GM12875 (cell line): ENCODE measurements around the gene IFNA4.

Experiments used
- H3K4me3 ChIP-seq: one replicate; pipeline ENCODE4 v1.5.1; 2011; ENCODE audit warnings: low read depth, low read length, control low read depth
- CTCF ChIP-seq: IDR thresholded peaks from 2 replicates; pipeline ENCODE4 v1.5.1; 2011; ENCODE audit warnings: low read depth, mild to moderate bottlenecking, control low read depth, inconsistent platforms, low read length, moderate library complexity, borderline replicate concordance; ENCODE audit not compliant: insufficient read depth

IFNA4 gene

GRCh38 chr9:21153336-21154017, 33.9 kb downstream of the IFNA4 start:
- no peak for TF ChIP-seq CTCF
- no peak overlapping the region for H3K4me3 ChIP-seq

GRCh38 chr9:21144603-21145002, 42.8 kb downstream of the IFNA4 start:
- no peak overlapping the region for H3K4me3 ChIP-seq
- no peak for TF ChIP-seq CTCF

GRCh38 chr9:21141427-21141882, 45.9 kb downstream of the IFNA4 start, which contains the start of gene IFNW1:
IFNW1 (minus strand) TSS chr9:21141832; CDS start chr9:21141570, 262 bp downstream.
- H3K4me3 ChIP-seq = no peak within 1 kb of the TSS
- TF ChIP-seq CTCF = no peak

GRCh38 chr9:21137020-21137419, 50.4 kb downstream of the IFNA4 start:
- no peak for TF ChIP-seq CTCF
- H3K4me3 ChIP-seq = no peak overlapping the region
